Testis (tissue), 3 donors: ENCODE results near the gene RGMA. TPM values are rescaled to one million over a fixed set of nuclear protein-coding genes. Genes with fewer than 3 reads are reported as not detected.

ENCODE experiments used
- DNase-seq: peaks from one replicate; pipeline ENCODE4 v3.0.0-alpha.2; 2019
- H3K27ac ChIP-seq, 2 donors: fragments of 200-600 bp; sonication (generic); one replicate each; pipeline ENCODE4 v1.5.1; 2019
- H3K27me3 ChIP-seq: fragments of 200-600 bp; sonication (generic); one replicate; pipeline ENCODE4 v1.5.1; 2019
- H3K36me3 ChIP-seq: fragments of 200-600 bp; sonication (generic); one replicate; pipeline ENCODE4 v1.5.1; 2017; ENCODE audit warnings: low read depth; ENCODE audit errors: missing control alignments
- H3K4me1 ChIP-seq: fragments of 200-600 bp; sonication (generic); one replicate; pipeline ENCODE4 v1.5.1; 2019
- H3K4me3 ChIP-seq, 2 donors: fragments of 200-600 bp; sonication (generic); one replicate each; pipeline ENCODE4 v1.5.1; 2017 to 2019
- H3K9me3 ChIP-seq: fragments of 200-600 bp; sonication (generic); one replicate; pipeline ENCODE4 v1.5.1; 2017
- CTCF ChIP-seq, 3 experiments: fragments of 450-650 bp in 2 of 3; fragments of 200-600 bp in 1 of 3; sonication (generic) in 1 of 3; IDR thresholded peaks; one replicate each; pipeline ENCODE4 v1.5.1; 2016 to 2019; ENCODE audit warnings: antibody characterized with exemption in 3 of 3, mild to moderate bottlenecking in 2 of 3, moderate library complexity in 1 of 3
- POLR2A ChIP-seq: fragments of 450-650 bp; IDR thresholded peaks from one replicate; pipeline ENCODE4 v1.6.1; 2017; ENCODE audit warnings: antibody characterized with exemption, mild to moderate bottlenecking, moderate library complexity
- WGBS, 2 donors: methylation state at CpG; one replicate each; pipeline ENCODE4 v1.1.5; 2018; 5-methylcytosine and 5-hydroxymethylcytosine counted together
- intact Hi-C: fragments of 100-400 bp; cut with DNase I; formaldehyde crosslinking; loops from one replicate; pipeline ENCODE4 v1.15.1; 2023; ENCODE audit warnings: low total_unique reads
- polyA plus RNA-seq: library from polyadenylated mRNA; stranded (reverse); fragments of 350-450 nt; fragmentation: Illumina TruSeq; extraction: RNeasy Lipid Tissue Mini Kit (QIAGEN cat#74804); gene quantifications from one replicate; pipeline ENCODE4 v1.2.3, GENCODE V29; 2014; ENCODE audit warnings: low read depth, low replicate concordance; ENCODE audit not compliant: insufficient read depth
- total RNA-seq, 2 donors: library from RNA; depleted of rRNA; stranded (reverse); fragments of >200 nt; gene quantifications; one replicate each; pipeline ENCODE4 v1.2.3, GENCODE V29; 2016

RGMA gene
- total and polyA plus RNA-seq, 3 donors from 2014 or later: 53.7 to 120 (median 65.4) TPM

GRCh38 chr15:93028632-93029213 is 60.3 kb downstream of the RGMA start:
- Histone ChIP-seq H3K9me3 (no peaks in the 10 kb centered on the region), H3K4me1 (peaks cover 31% of the 10 kb centered on the region), H3K27me3 (no peaks in the 10 kb centered on the region), H3K27ac (peak overlapping the region; percentile 26 to 84), H3K36me3 (no peaks in the 10 kb centered on the region), H3K4me3 (no peak overlapping the region)
- peak; percentile 72 for DNase-seq
- intact Hi-C loops: no loop called here
- TF ChIP-seq CTCF (IDR thresholded peaks at IDR 0.05): no peak
- no peak for TF ChIP-seq POLR2A
- WGBS, 2 donors: 54 to 60% methylated on average over 20 to 21 of the region's 21 CpGs

- Histone ChIP-seq H3K27ac (peak overlapping the region; percentile 25 to 84), H3K36me3 (no peaks in the 10 kb centered on the region), H3K27me3 (no peaks in the 10 kb centered on the region), H3K4me1 (peaks cover 31% of the 10 kb centered on the region), H3K4me3 (no peak overlapping the region), H3K9me3 (no peaks in the 10 kb centered on the region)
- peak; percentile 14 for DNase-seq
- 71 to 89% methylated on average over 10 to 13 of the region's 13 CpGs for WGBS, 2 donors
- intact Hi-C loops: no loop called here
- TF ChIP-seq POLR2A: no peak
- no peak for TF ChIP-seq CTCF (IDR thresholded peaks at IDR 0.05)
Observed at GRCh38 chr15:93028111-93028631, 60.8 kb downstream of the RGMA start.

DNA sequence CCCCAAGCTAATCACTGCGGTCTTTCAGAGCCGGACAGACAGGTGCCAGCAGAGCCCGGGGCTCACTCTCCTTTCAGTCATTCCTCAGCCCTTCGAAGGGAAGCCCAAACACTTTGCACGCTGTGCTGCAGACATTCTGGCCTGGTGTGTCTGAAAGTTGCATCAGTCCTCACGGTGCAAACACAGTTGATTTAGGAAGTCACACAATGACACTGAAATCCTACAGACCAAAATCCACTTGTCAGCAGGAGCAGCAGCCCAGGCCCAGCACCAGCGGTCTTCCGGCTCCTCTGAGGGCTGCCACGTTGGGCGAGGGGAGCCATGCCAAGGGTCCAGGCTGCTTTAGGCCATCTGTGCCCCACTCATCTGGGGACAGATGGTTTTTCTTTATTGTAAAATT is 61.6 kb downstream of the RGMA start:
- H3K4me1 ChIP-seq: peaks cover 31% of the 10 kb centered on the region
- intact Hi-C loops: no loop called here
- no peak overlapping the region for H3K27ac ChIP-seq
- no peaks in the 10 kb centered on the region for H3K36me3 ChIP-seq
- WGBS, 2 donors: 86 to 88% methylated on average over 10 of the region's 10 CpGs
- H3K9me3 ChIP-seq: no peaks in the 10 kb centered on the region
- TF ChIP-seq CTCF (IDR thresholded peaks at IDR 0.05) (no peak), POLR2A (no peak)
- H3K27me3 ChIP-seq: no peaks in the 10 kb centered on the region
- peak; percentile 14 for DNase-seq
- no peak overlapping the region for H3K4me3 ChIP-seq

- intact Hi-C loops: no loop called here
- WGBS, 2 donors: 73 to 80% methylated on average over 4 to 9 of the region's 9 CpGs
- Histone ChIP-seq H3K27me3 (no peaks in the 10 kb centered on the region), H3K27ac (no peak overlapping the region), H3K36me3 (no peaks in the 10 kb centered on the region), H3K4me3 (no peak overlapping the region), H3K9me3 (no peaks in the 10 kb centered on the region), H3K4me1 (peaks cover 31% of the 10 kb centered on the region)
- TF ChIP-seq CTCF (IDR thresholded peaks at IDR 0.05): no peak
- TF ChIP-seq POLR2A: no peak
- DNase-seq: peak; percentile 14
Observed at GRCh38 chr15:93026380-93026817, 62.6 kb downstream of the RGMA start.

DNA sequence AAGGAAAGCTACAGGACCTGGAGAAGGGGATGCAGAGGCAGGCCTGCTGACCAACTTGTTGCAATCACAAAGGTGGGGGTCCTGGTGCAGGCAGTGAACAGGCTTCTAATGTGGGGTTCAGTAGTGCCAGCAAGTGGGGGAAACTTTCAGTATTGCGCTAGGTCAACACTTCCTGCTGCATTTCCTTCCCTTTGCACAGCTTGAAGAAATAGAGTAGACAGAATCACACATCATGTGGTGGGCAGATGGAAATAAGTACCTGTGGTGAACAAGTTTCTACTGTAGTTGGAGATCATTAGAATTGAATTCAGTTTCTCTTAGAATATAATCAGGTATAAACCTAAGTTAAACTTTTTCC is 63.4 kb downstream of the RGMA start:
- H3K27ac ChIP-seq: no peak overlapping the region
- TF ChIP-seq CTCF (IDR thresholded peaks at IDR 0.05) (no peak), POLR2A (no peak)
- no peaks in the 10 kb centered on the region for H3K36me3 ChIP-seq
- DNase-seq: peak; percentile 12
- intact Hi-C loops: no loop called here
- 73 to 86% methylated on average over 1 of the region's 1 CpG for WGBS, 2 donors
- H3K4me1 ChIP-seq: peaks cover 31% of the 10 kb centered on the region
- no peaks in the 10 kb centered on the region for H3K27me3 ChIP-seq
- H3K4me3 ChIP-seq: no peak overlapping the region
- no peaks in the 10 kb centered on the region for H3K9me3 ChIP-seq
